ENCODE measurements around the gene KNSTRN. TPM values are rescaled to one million over a fixed set of nuclear protein-coding genes. Genes with fewer than 3 reads are reported as not detected.

KNSTRN gene
- polyA plus RNA-seq, 3 donors, result 31.3 to 39.8 (median 34.5) TPM

DNA sequence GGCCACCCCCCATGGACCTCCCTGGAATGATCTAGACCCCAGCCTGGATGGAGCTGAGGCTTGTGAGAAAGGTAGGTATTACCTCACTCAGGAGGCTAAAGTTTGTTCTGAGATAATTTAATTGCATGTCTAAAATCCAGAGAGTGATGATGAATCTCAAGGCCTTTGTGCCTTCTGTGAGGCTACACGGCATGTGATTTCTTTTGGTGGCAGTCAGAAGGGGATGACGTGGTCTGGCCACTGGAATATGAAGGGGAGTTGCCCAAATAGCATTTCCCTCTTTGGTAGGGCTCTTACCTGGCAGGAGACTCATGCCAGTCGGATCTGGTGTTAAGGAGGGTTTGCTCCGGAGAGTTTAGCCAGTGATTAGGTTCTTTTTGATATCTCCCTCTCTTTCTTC is 60.7 kb downstream of the KNSTRN start:
- DNase-seq (ENCODE audit: low read depth in 3 of 3, low spot score in 2 of 3), result no peak

DNA sequence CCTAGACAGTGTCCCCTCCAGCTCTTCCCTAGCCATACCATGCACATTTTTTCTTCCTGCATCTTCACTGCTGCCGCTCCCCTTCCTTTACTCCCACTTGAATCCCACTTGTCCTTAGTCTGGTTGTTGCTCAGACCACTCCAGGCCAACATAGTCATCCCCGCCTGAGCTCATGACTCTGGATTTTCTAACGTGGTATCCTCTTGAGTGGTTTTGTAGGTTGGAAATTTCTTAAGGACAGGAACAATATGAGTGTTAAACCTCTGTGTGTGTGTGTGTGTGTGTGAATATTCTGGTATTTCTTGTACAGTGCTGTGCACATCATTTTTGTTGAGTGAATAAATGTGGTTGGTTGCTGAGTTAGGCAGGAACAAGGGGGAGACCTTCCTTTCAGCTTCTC is 61.3 kb downstream of the KNSTRN start:
- no peak for DNase-seq (ENCODE audit: low read depth in 3 of 3, low spot score in 2 of 3)

Other genes with a start within 250 kb of the KNSTRN start
- 10 to 100 TPM; 27.7 to 33.0 (median 29.5) TPM for gene BUB1B, start 221.7 kb upstream of the KNSTRN start, polyA plus RNA-seq (ENCODE audit: insufficient read length in 3 of 3)
- gene PAK6, start 143.7 kb upstream of the KNSTRN start, polyA plus RNA-seq (ENCODE audit: insufficient read length in 3 of 3), result 1 to 10 TPM; 5.5 to 5.8 (median 5.5) TPM
- under 1 TPM in 2 of 3 donors, not detected in 1; 0.14 to 0.18 TPM for gene ANKRD63, start 99.7 kb upstream of the KNSTRN start, polyA plus RNA-seq (ENCODE audit: insufficient read length in 3 of 3)
- gene PLCB2, start 74.8 kb upstream of the KNSTRN start, polyA plus RNA-seq (ENCODE audit: insufficient read length in 3 of 3), result 1 to 10 TPM; 6.7 to 8.7 (median 8.3) TPM
- gene INAFM2, start 59.0 kb upstream of the KNSTRN start, polyA plus RNA-seq (ENCODE audit: insufficient read length in 3 of 3), result 10 to 100 TPM; 17.7 to 18.1 (median 17.8) TPM
- gene CCDC9B, start 41.8 kb upstream of the KNSTRN start, polyA plus RNA-seq (ENCODE audit: insufficient read length in 3 of 3), result 1 to 10 TPM; 5.1 to 8.9 (median 8.4) TPM
- not detected for gene PHGR1, start 31.7 kb upstream of the KNSTRN start, polyA plus RNA-seq (ENCODE audit: insufficient read length in 3 of 3)
- under 1 TPM; 0.08 to 0.79 (median 0.51) TPM for gene DISP2, start 24.5 kb upstream of the KNSTRN start, polyA plus RNA-seq (ENCODE audit: insufficient read length in 3 of 3)
- gene IVD, start 23.1 kb downstream of the KNSTRN start, polyA plus RNA-seq (ENCODE audit: insufficient read length in 3 of 3), result 10 to 100 TPM; 61.8 to 77.7 (median 69.1) TPM
- 10 to 100 TPM; 19.1 to 21.0 (median 19.6) TPM for gene BAHD1, start 58.2 kb downstream of the KNSTRN start, polyA plus RNA-seq (ENCODE audit: insufficient read length in 3 of 3)
- gene CHST14, start 88.3 kb downstream of the KNSTRN start, polyA plus RNA-seq (ENCODE audit: insufficient read length in 3 of 3), result 10 to 100 TPM; 30.6 to 33.2 (median 32.8) TPM
- 10 to 100 TPM; 25.9 to 31.6 (median 29.9) TPM for gene CCDC32, start 182.3 kb downstream of the KNSTRN start, polyA plus RNA-seq (ENCODE audit: insufficient read length in 3 of 3)
- gene RPUSD2, start 186.6 kb downstream of the KNSTRN start, polyA plus RNA-seq (ENCODE audit: insufficient read length in 3 of 3), result 10 to 100 TPM; 10.3 to 11.8 (median 10.3) TPM
- gene KNL1, start 211.5 kb downstream of the KNSTRN start, polyA plus RNA-seq (ENCODE audit: insufficient read length in 3 of 3), result 10 to 100 TPM; 17.3 to 21.4 (median 18.6) TPM

All from right renal cortex interstitium (tissue), 3 donors.